ENCODE measurements around the gene MTG1. TPM values are rescaled to one million over a fixed set of nuclear protein-coding genes. Genes with fewer than 3 reads are reported as not detected.

The MTG1 gene
- polyA plus RNA-seq, 3 donors, result 65.7 to 92.6 (median 90.0) TPM

DNA sequence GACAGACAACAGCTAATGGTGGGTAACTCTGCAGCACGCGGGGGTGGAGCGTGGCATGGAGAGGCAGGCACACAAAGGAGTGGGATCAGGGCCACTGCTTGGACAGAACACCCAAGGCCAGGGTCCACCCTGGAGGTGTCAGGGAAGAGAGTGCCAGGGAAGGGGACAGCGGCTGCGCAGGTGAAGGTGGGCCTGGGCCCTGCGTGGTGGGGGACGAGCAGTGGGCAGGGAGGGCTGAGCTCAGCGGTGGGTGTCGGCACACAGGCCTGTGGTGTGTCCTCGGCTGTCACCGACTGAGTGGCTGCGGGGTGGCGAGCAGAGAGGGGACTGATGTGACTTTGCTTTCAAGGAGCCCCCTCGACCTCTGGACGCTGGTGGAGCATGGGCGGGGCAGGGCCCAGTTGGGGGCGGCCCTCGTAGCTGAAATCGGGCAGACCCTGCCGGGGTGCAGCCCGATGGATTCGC, 51.3 kb downstream of the MTG1 start:
- DNase-seq, result no peak

DNA sequence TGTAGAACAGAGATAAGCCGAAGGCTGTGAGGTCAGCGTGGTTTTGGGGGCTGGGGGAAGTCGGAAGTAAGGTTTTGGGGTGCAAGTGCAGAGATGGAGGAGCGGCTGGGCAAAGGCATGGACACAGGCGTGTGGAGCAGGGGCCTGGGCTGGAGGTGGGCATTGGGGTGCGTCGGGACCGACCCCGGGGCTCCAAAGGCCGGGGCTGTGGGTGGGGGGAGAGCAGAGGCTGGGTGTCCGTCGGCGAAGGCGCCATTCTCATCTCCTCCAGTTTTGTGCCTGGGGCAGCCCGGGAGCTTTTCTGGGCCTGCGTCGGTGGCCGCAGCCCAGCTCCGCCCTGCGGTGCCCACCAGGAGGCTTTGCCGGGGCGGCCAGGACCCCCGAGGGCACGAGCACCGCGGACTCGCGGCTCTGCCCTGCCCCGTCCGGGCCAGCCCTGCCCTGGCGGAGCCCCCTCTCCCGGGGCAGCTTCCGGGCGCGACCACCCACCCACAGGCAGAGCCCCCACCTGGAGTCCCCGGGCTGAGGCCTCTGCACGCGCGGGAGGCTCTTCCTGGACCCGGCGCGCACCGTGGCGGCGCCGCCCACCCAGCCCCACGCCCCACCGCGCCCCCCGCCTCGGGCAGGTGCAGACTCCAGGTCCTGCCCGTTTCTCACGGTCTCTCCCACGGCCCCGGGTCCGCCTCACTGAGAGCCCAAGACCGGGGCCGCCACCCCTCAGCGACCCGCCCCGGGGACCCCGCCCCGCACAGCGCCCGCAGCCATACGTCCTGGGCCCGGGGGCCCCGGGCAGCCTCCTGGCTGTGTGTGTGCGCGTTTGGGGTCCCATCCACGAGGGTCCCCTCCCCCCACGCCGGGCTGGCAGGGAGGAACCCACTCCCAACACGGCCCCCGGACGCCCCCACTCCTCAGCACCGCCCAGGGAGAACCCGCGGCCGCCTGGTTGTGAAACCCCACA, 52.1 kb downstream of the MTG1 start:
- DNase-seq, result no peak

DNA sequence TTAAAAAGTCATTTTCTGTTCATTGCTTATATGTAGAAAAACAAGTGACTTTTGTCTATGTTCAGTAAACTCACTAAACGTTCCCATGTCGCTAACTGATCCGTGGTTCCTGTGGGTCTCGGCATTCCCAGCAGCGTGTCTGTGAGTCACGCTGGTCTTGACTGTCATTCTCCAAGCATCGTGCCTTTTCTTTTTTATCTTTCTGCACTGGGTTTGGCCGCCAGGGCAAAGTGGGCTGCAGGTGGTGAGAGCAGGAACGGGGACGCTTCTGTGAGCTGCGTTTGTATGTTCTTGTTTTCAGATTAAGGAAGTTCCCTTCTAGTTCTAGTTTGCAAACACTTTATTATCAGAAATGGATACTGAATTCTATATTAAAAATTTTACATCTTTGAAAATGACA, 53.0 kb downstream of the MTG1 start:
- no peak for DNase-seq

DNA sequence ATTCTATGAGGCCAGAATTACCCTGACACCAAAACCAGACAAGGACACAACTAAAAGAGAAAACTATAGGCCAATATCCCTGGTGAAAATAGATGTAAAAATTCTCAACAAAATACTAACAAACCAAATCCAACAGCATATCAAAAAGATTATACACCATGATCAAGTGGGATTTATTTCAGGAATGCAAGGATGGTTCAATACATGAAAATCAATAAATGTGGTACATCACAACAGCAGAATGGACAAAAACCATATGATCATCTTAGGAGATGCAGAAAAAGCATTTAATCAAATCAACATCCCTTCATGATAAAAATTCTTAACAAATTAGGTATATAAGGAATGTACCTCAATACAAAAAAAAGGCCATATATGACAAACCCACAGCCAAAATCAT, 54.2 kb downstream of the MTG1 start:
- DNase-seq, result no peak

- no peak for DNase-seq
These were observed 57.4 kb downstream of the MTG1 start for GRCh38 chr10:133451346-133451745.

- DNase-seq, result no peak
These were observed 58.5 kb downstream of the MTG1 start for GRCh38 chr10:133452453-133452852.

DNA sequence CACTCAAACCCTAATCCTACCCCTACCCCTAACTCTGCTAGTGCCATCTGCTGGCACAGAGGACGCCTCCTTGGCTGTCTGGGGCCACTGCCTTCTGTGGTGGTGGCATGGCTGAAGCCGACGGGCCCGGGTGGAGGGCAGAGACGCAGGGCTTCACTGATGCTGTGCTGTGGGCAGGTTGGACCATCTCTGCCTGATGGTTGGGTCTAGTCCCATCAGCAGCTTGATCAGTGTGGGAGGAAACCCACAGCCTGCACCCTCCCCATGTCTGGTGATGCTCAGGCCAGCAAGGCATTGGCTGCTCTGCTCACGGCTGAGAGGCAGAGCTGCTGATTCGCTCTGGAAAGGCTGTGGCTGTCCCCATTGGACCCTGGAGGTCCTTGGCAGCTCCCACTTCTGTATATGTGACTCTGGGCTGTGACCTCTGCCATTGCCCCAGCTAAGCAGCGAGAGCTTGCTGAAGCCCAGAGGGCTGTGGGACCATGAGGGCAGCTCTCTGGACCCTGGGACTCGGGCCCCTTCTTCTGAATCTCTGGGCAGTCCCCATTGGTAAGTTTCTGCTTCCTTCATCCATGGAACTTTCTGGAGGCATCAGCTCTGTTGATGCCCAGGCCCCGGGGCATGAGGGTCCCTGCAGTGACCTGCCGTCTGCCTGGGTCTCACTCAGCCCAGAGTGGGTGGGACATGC, 59.7 kb downstream of the MTG1 start, which contains the start of gene SCART1:
Gene SCART1, plus strand, starts transcription at position 430 of the 688 bp plus-strand sequence. Its CDS starts 53 bp downstream, at position 483.
- no peak for DNase-seq

DNA sequence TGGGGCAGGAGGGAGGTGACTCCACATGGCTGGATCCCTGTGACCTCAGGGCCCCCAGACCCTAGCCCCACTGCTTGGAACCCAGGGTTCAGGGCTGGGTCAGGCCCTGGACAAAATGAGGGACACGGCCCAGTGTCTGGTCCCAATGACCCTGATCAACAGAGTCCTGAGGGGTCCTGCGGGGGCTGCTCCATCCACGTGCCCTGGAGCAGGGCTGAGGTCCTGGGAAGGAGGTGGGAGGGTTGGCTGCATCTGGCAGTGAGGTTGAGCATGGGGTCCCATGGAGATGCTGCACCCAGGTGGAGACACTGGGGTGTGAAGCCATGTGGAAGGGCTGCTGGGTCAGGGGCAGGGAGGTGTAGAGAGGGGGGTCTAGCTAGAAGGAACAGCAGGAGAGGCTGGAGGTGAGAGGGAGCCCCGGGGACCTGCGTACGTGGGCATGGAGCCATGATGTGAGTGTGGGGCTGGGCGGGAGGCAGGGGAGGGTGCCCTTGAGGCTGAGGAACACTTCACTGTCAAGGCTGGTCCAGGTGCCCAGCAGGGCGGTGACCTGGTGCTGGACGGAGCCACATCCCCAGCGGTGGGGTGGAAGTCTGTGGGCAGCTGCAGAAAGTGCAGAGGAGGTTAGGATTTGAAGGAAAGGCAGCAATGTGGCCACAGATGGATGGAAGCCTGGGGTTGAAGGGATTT, 60.4 kb downstream of the MTG1 start:
- no peak for DNase-seq

DNA sequence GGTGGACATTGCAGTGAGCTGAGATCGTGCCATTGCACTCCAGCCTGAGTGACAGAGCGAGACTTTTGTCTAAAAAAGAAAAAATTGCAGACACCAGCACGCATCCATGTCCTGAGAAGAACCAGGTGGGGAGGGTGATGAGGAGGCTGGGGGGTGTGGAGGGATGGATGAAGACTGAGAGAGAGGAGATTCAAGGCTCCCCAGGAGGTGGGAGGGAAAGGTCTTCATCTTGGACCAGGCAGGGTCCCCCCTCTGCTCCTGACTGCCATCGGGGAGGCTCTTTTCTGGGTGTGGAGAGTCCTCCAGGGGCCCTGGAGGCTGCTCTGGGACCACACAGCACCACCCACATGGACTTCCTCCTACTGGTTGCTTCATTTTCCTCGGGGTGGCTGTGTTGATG, 61.2 kb downstream of the MTG1 start:
- DNase-seq, result no peak

- no peak for DNase-seq
These were observed 61.7 kb downstream of the MTG1 start for GRCh38 chr10:133455611-133456031.

- no peak for DNase-seq
These were observed 62.3 kb downstream of the MTG1 start for GRCh38 chr10:133456041-133456951.

DNA sequence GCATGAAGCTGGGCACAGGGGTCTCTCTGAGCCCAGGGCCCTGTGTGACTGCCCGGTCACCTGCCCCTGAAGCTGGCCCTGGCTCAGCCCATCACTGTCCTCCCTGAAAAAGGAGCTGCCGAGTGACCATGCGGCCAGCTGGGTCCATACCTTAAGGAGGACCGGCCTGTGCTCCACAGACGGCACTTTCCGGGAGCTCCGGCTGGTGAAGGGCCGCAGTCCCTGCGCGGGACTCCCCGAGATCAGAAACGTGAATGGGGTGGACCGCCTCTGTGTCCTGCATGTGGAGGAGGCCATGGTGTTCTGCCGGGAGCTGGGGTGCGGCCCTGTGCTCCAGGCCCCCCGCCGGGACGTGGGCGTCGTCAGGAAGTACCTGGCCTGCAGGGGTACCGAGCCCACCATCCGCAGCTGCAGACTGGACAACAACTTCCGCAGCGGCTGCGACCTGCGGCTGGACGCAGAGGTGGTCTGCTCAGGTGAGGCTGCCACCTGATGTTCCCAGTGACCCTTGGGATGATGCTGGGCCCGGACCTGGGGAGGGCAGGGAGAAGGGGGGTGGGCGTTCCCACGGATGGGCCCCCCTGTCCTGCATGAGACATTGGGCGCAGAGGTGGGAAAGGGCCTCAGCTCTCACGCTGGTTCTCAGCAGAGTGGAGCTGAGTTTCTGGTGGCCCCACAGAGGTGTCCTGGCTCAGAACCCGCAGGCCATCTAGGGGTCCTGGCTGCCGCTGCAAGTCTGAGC, 63.3 kb downstream of the MTG1 start:
- no peak for DNase-seq

DNA sequence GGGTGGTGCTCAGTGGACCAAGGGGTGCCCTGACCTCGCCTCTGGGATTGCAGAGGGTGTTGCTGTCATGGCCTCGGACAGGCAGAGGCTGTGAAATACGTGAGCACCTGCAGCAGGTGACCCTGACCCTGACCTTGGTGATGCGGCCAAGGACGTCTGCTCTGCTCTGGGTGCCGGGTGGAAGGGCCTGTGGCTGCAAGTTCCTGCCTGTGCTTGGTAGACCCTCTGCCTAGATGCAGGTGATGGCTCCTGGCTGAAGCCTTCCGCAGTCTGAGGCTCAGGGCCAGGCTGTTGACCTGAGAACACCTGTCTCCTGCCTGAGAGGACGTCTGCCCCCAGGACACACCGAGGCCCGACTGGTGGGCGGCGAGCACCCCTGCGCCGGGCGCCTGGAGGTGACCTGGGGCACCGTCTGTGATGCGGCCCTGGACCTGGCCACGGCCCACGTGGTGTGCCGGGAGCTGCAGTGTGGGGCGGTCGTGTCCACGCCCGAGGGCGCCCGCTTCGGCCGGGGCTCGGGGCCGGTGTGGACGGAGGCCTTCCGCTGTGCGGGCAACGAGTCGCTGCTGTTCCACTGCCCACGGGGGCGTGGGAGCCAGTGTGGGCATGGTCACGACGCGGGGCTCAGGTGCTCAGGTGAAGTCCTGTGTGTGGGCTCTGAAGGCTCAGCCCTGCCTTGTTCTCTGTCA, 64.2 kb downstream of the MTG1 start:
- no peak for DNase-seq

DNA sequence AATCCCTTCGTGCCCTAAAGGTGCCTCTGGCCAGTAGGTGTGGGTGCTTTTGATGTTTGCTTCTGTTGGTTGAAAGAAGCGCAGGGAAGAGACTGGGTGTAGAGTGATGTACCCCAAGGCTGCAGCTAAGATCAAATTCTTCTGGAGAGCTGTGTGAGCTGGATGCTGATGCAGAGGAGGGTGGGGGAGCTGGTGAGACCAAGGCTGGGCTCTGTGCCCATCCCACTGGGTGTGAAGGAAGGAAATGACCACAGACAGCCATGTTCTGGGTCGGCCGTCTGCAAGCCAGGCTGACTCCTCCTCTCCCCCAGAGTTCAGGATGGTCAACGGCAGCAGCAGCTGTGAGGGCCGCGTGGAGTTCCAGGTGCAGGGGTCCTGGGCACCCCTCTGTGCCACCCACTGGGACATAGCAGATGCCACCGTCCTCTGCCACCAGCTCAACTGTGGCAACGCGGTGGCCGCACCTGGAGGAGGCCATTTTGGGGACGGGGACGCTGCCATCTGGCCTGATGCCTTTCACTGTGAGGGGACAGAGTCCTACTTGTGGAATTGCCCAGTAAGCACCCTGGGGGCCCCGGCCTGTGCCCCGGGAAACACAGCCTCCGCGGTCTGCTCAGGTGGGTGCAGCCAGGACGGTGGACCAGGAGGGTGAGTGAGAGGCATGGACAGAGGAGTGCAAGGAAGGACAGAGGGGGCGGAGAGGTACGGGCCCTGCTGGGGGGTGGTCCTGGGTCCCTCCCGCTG, 64.9 kb downstream of the MTG1 start:
- no peak for DNase-seq

DNA sequence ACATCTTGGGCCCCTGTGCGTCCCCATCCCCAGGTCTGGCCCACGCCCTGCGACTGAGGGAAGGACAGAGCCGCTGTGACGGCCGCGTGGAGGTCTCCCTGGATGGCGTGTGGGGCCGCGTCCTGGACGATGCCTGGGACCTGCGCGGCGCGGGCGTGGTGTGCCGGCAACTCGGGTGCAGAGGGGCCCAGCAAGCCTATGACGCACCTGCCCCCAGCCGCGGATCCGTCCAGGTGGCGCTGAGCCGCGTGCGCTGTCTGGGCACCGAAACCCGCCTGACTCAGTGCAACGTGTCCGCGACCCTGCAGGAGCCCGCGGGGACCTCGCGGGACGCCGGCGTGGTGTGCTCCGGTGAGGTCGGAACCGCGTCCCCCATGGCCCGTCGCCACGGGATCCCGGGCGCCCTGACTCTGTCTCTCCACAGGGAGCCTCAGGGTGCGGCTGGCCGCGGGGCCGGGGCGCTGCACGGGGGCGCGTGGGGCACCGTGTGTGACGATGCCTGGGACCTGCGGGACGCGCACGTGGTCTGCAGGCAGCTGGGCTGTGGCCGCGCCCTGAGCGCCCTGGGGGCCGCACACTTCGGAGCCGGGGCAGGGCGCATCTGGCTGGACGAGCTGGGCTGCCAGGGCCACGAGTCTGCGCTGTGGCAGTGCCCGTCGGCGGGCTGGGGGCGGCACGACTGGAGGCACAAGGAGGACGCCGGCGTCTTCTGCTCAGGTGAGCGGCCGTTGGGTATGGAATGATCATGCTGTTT, 65.7 kb downstream of the MTG1 start:
- no peak for DNase-seq

- no peak for DNase-seq
These were observed 66.3 kb downstream of the MTG1 start for GRCh38 chr10:133460208-133460769.

- no peak for DNase-seq
These were observed 67.1 kb downstream of the MTG1 start for GRCh38 chr10:133461027-133461426.

- no peak for DNase-seq
These were observed 67.9 kb downstream of the MTG1 start for GRCh38 chr10:133461841-133462240.

Data from renal pelvis (tissue), 4 donors.